ENCODE data around the gene JAKMIP2.
"Not testable (repeated sequence)": the region's sequence is repeated elsewhere in the genome, so short reads cannot be mapped to it uniquely, and the experiment has no call there.

The JAKMIP2 gene

DNA sequence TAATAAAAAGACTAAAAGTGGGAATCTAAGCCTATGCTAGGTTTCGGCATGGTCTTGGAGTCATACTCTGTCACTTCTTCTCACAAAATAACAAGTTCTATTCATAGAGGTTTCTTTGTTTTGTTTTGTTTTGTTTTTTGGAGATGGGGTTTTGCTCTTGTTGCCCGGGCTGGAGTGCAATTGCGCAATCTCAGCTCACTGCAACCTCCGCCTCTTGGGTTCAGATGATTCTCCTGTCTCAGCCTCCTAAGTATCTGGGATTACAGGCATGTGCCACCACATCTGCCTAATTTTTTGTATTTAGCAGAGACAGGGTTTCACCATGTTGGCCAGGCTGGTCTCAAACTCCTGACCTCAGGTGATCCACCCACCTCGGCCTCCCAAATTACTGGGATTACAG lies 147.1 kb downstream of the JAKMIP2 start:
- H3K79me1 ChIP-seq (ENCODE audit: low read length); H2BK12ac ChIP-seq (ENCODE audit: low read length); H2AFZ ChIP-seq (ENCODE audit: insufficient read depth, low read length, poor library complexity); H3K27me3 ChIP-seq (ENCODE audit: insufficient read depth, low read length); H3K4ac ChIP-seq (ENCODE audit: low read depth, low read length); H3K4me1 ChIP-seq (ENCODE audit: control insufficient read depth in 1 of 2, insufficient read depth in 2 of 2, low read length in 2 of 2); H3K18ac ChIP-seq (ENCODE audit: low read length); H3K23ac ChIP-seq (ENCODE audit: low read length); H3K79me2 ChIP-seq (ENCODE audit: control insufficient read depth, insufficient read depth, low read length, poor library complexity); H3K14ac ChIP-seq (ENCODE audit: low read length); H2BK120ac ChIP-seq (ENCODE audit: insufficient read depth, low read length, poor library complexity); H3K4me3 ChIP-seq (ENCODE audit: low read depth, low read length); H4K12ac ChIP-seq (ENCODE audit: low read depth, low read length); H4K91ac ChIP-seq (ENCODE audit: low read depth, low read length); H3K9ac ChIP-seq (ENCODE audit: low read length); H3K4me2 ChIP-seq (ENCODE audit: low read length); H2BK5ac ChIP-seq (ENCODE audit: low read depth, low read length, poor library complexity); H4K8ac ChIP-seq (ENCODE audit: low read depth, low read length); H3K9me3 ChIP-seq (ENCODE audit: insufficient read depth, low read depth, low read length); H3K36me3 ChIP-seq (ENCODE audit: control insufficient read depth in 1 of 2, insufficient read depth in 2 of 2, low read length in 2 of 2); H3K27ac ChIP-seq (ENCODE audit: low read depth, low read length); H2AK5ac ChIP-seq (ENCODE audit: low read length): not testable (repeated sequence)
- no CpG with 5 or more reads among the region's 5 CpGs for WGBS (ENCODE audit: extremely low coverage, insufficient coverage, insufficient read length)
- DNase-seq: peak in 1 of 2 donors; percentile 6

DNA sequence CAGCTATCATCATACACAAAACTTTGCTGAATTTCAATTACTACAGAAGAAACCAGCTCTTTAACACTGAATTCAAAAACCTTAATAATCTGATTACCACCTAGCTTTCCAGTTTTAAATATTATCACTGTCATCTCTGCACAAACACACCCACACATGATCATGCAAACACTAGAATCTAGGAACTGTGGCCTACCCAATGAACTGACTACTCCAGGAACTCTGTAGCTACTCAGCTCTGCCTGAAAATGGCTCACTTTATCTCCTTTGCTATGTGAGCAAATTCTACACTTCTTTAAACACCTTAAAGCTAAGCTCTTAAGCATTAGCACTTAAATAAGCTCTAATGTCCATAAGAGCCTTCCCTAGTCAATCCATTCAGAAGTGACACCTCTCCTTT lies 149.4 kb downstream of the JAKMIP2 start:
- Histone ChIP-seq H3K79me1 (ENCODE audit: low read length) (no peaks in the 10 kb centered on the region), H3K36me3 (ENCODE audit: control insufficient read depth in 1 of 2, insufficient read depth in 2 of 2, low read length in 2 of 2) (no peaks in the 10 kb centered on the region), H3K9me3 (ENCODE audit: insufficient read depth, low read depth, low read length) (no peaks in the 10 kb centered on the region), H3K4me3 (ENCODE audit: low read depth, low read length) (no peak overlapping the region), H2BK12ac (ENCODE audit: low read length) (no peak overlapping the region), H2BK5ac (ENCODE audit: low read depth, low read length, poor library complexity) (no peak overlapping the region), H3K9ac (ENCODE audit: low read length) (no peak overlapping the region), H3K18ac (ENCODE audit: low read length) (no peak overlapping the region), H4K8ac (ENCODE audit: low read depth, low read length) (no peak overlapping the region), H3K79me2 (ENCODE audit: control insufficient read depth, insufficient read depth, low read length, poor library complexity) (no peaks in the 10 kb centered on the region), H3K27ac (ENCODE audit: low read depth, low read length) (no peak overlapping the region), H4K12ac (ENCODE audit: low read depth, low read length) (no peak overlapping the region), H3K4me1 (ENCODE audit: control insufficient read depth in 1 of 2, insufficient read depth in 2 of 2, low read length in 2 of 2) (no peaks in the 10 kb centered on the region), H4K91ac (ENCODE audit: low read depth, low read length) (no peak overlapping the region), H2BK120ac (ENCODE audit: insufficient read depth, low read length, poor library complexity) (no peak overlapping the region), H3K14ac (ENCODE audit: low read length) (no peak overlapping the region), H3K23ac (ENCODE audit: low read length) (no peak overlapping the region), H3K4me2 (ENCODE audit: low read length) (no peak overlapping the region), H2AFZ (ENCODE audit: insufficient read depth, low read length, poor library complexity) (no peak overlapping the region), H2AK5ac (ENCODE audit: low read length) (no peak overlapping the region), H3K27me3 (ENCODE audit: insufficient read depth, low read length) (no peaks in the 10 kb centered on the region), H3K4ac (ENCODE audit: low read depth, low read length) (no peak overlapping the region)
- DNase-seq: no peak

DNA sequence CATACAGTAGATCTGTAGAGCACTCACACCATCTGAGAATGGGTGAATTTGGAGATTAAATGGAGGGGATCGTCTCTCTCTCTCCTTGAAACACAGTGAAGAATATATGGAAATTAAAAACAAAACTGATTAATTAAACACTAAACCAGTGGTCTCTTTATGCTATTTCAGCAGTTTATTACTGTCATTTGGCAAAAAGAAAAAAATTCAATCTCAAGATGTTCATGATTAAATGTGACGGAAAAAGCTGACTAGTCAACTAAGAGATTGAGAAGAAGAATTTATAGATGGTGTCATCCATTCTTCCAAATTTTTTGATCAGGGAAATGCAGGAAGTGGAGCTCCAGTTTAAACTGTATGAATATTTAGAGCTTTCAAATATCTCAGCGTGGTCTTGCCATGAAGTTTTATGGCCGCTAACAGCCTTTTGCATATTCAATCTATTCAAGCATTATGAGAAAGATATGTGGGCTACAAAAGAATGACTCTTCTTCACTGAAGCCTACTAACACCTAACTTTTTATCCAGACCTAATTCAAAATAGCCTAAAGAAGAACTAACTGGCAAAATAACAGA lies 151.0 kb downstream of the JAKMIP2 start:
- no peak overlapping the region for H2AK5ac ChIP-seq (ENCODE audit: low read length)
- H3K4me2 ChIP-seq (ENCODE audit: low read length): no peak overlapping the region
- H3K4ac ChIP-seq (ENCODE audit: low read depth, low read length): no peak overlapping the region
- H2BK120ac ChIP-seq (ENCODE audit: insufficient read depth, low read length, poor library complexity): no peak overlapping the region
- H3K14ac ChIP-seq (ENCODE audit: low read length): no peak overlapping the region
- H2BK12ac ChIP-seq (ENCODE audit: low read length): no peak overlapping the region
- no peaks in the 10 kb centered on the region for H3K79me2 ChIP-seq (ENCODE audit: control insufficient read depth, insufficient read depth, low read length, poor library complexity)
- H3K27ac ChIP-seq (ENCODE audit: low read depth, low read length): no peak overlapping the region
- no CpG with 5 or more reads among the region's 4 CpGs for WGBS (ENCODE audit: extremely low coverage, insufficient coverage, insufficient read length)
- no peak overlapping the region for H4K8ac ChIP-seq (ENCODE audit: low read depth, low read length)
- H4K91ac ChIP-seq (ENCODE audit: low read depth, low read length): no peak overlapping the region
- H3K4me3 ChIP-seq (ENCODE audit: low read depth, low read length): no peak overlapping the region
- no peaks in the 10 kb centered on the region for H3K27me3 ChIP-seq (ENCODE audit: insufficient read depth, low read length)
- H3K79me1 ChIP-seq (ENCODE audit: low read length): no peaks in the 10 kb centered on the region
- no peak overlapping the region for H2BK5ac ChIP-seq (ENCODE audit: low read depth, low read length, poor library complexity)
- no peak overlapping the region for H3K9ac ChIP-seq (ENCODE audit: low read length)
- H3K9me3 ChIP-seq (ENCODE audit: insufficient read depth, low read depth, low read length): no peaks in the 10 kb centered on the region
- H2AFZ ChIP-seq (ENCODE audit: insufficient read depth, low read length, poor library complexity): no peak overlapping the region
- no peaks in the 10 kb centered on the region for H3K4me1 ChIP-seq (ENCODE audit: control insufficient read depth in 1 of 2, insufficient read depth in 2 of 2, low read length in 2 of 2)
- no peak overlapping the region for H3K23ac ChIP-seq (ENCODE audit: low read length)
- H3K18ac ChIP-seq (ENCODE audit: low read length): no peak overlapping the region
- no peak overlapping the region for H4K12ac ChIP-seq (ENCODE audit: low read depth, low read length)
- no peaks in the 10 kb centered on the region for H3K36me3 ChIP-seq (ENCODE audit: control insufficient read depth in 1 of 2, insufficient read depth in 2 of 2, low read length in 2 of 2)
- DNase-seq: no peak

DNA sequence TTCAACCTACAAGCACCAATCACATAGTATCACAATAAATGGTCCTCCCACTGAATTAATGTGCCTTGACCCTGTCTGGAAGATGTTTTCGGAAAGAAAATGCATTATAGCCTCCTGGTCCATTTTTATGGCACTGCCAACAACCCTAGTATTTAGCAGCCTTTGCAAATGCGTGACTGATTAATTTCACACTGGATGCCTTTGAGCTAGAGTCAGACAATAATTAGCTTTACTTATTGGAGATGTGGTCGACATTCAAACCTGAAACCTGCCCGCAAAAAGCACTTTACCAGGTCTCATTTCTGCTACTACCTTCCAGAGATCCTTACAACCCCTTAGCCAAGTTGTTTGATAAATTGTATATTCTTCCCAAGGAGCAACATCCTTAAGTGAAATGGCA lies 153.3 kb downstream of the JAKMIP2 start:
- Histone ChIP-seq H3K27ac (ENCODE audit: low read depth, low read length) (no peak overlapping the region), H3K23ac (ENCODE audit: low read length) (no peak overlapping the region), H2BK5ac (ENCODE audit: low read depth, low read length, poor library complexity) (no peak overlapping the region), H2BK12ac (ENCODE audit: low read length) (no peak overlapping the region), H3K14ac (ENCODE audit: low read length) (no peak overlapping the region), H3K18ac (ENCODE audit: low read length) (no peak overlapping the region), H3K79me2 (ENCODE audit: control insufficient read depth, insufficient read depth, low read length, poor library complexity) (no peaks in the 10 kb centered on the region), H4K8ac (ENCODE audit: low read depth, low read length) (no peak overlapping the region), H2AFZ (ENCODE audit: insufficient read depth, low read length, poor library complexity) (no peak overlapping the region), H4K91ac (ENCODE audit: low read depth, low read length) (no peak overlapping the region), H3K4me3 (ENCODE audit: low read depth, low read length) (no peak overlapping the region), H3K36me3 (ENCODE audit: control insufficient read depth in 1 of 2, insufficient read depth in 2 of 2, low read length in 2 of 2) (no peaks in the 10 kb centered on the region), H3K4me2 (ENCODE audit: low read length) (no peak overlapping the region), H3K4me1 (ENCODE audit: control insufficient read depth in 1 of 2, insufficient read depth in 2 of 2, low read length in 2 of 2) (no peaks in the 10 kb centered on the region), H4K12ac (ENCODE audit: low read depth, low read length) (no peak overlapping the region), H2BK120ac (ENCODE audit: insufficient read depth, low read length, poor library complexity) (no peak overlapping the region), H3K27me3 (ENCODE audit: insufficient read depth, low read length) (no peaks in the 10 kb centered on the region), H3K4ac (ENCODE audit: low read depth, low read length) (no peak overlapping the region), H3K9ac (ENCODE audit: low read length) (no peak overlapping the region), H3K9me3 (ENCODE audit: insufficient read depth, low read depth, low read length) (no peaks in the 10 kb centered on the region), H2AK5ac (ENCODE audit: low read length) (no peak overlapping the region), H3K79me1 (ENCODE audit: low read length) (no peaks in the 10 kb centered on the region)
- no CpG with 5 or more reads among the region's 4 CpGs for WGBS (ENCODE audit: extremely low coverage, insufficient coverage, insufficient read length)
- no peak for DNase-seq
